DND-41 (cell line): Measurements from ENCODE around the gene AOPEP.

Source experiments
- ATAC-seq: fragments of 200-7000 bp; cut with Tn5 transposase; 3 replicates; pipeline ENCODE4 v1.9.1; 2021; ENCODE audit warnings: low read depth; ENCODE audit not compliant: insufficient read depth
- DNase-seq: peaks from one replicate; pipeline ENCODE4 v3.0.0-alpha.2; 2020
- H2AFZ ChIP-seq: 2 replicates; pipeline ENCODE4 v1.6.0; 2012; ENCODE audit warnings: low read depth, low read length
- H3K27ac ChIP-seq: 2 replicates; pipeline ENCODE4 v1.5.1; 2012; ENCODE audit warnings: low read length, inconsistent platforms
- H3K27me3 ChIP-seq: fragments of 200-600 bp; sonication (generic); 2 replicates; pipeline ENCODE4 v1.6.0; 2012; ENCODE audit warnings: low read length, mild to moderate bottlenecking, inconsistent platforms; ENCODE audit not compliant: insufficient read depth, poor library complexity
- H3K36me3 ChIP-seq: 2 replicates; pipeline ENCODE4 v1.5.1; 2012; ENCODE audit warnings: low read length, inconsistent platforms; ENCODE audit not compliant: insufficient read depth
- H3K4me1 ChIP-seq: 2 replicates; pipeline ENCODE4 v1.5.1; 2012; ENCODE audit warnings: mild to moderate bottlenecking, low read length; ENCODE audit not compliant: insufficient read depth
- H3K4me2 ChIP-seq: 2 replicates; pipeline ENCODE4 v1.6.0; 2012; ENCODE audit warnings: mild to moderate bottlenecking, moderate library complexity, low read length, inconsistent platforms; ENCODE audit not compliant: insufficient read depth
- H3K4me3 ChIP-seq, 2 experiments: fragments of 200-600 bp in 1 of 2; shearing (Covaris generic) in 1 of 2; 2 replicates each; pipeline ENCODE4 v1.5.1; 2012 to 2016; ENCODE audit warnings: inconsistent platforms in 2 of 2, low read length in 2 of 2, mild to moderate bottlenecking in 2 of 2, low read depth in 1 of 2, moderate library complexity in 1 of 2
- H3K79me2 ChIP-seq: 2 replicates; pipeline ENCODE4 v1.6.0; 2012; ENCODE audit warnings: low read length, inconsistent platforms; ENCODE audit not compliant: insufficient read depth
- H3K9ac ChIP-seq: 2 replicates; pipeline ENCODE4 v1.6.0; 2012; ENCODE audit warnings: low read depth, mild to moderate bottlenecking, inconsistent platforms, low read length, moderate library complexity
- H3K9me3 ChIP-seq: 2 replicates; pipeline ENCODE4 v1.5.1; 2012; ENCODE audit warnings: low read length, moderate library complexity, mild to moderate bottlenecking, inconsistent platforms; ENCODE audit not compliant: insufficient read depth, severe bottlenecking
- H4K20me1 ChIP-seq: 2 replicates; pipeline ENCODE4 v1.6.0; 2012; ENCODE audit warnings: low read length; ENCODE audit not compliant: insufficient read depth
- EZH2 ChIP-seq: IDR thresholded peaks from 3 replicates; pipeline ENCODE4 v1.6.1; 2012; ENCODE audit warnings: borderline replicate concordance, low read depth, mild to moderate bottlenecking, moderate library complexity, low read length, inconsistent platforms; ENCODE audit not compliant: severe bottlenecking
- TF ChIP-seq, protein P1 (sequence below): IDR thresholded peaks from 2 replicates; pipeline ENCODE4 v1.5.1; 2012; ENCODE audit warnings: borderline replicate concordance, low read length, moderate library complexity, mild to moderate bottlenecking; ENCODE audit not compliant: poor library complexity, severe bottlenecking; ENCODE audit errors: extremely low read depth

AOPEP gene

DNA sequence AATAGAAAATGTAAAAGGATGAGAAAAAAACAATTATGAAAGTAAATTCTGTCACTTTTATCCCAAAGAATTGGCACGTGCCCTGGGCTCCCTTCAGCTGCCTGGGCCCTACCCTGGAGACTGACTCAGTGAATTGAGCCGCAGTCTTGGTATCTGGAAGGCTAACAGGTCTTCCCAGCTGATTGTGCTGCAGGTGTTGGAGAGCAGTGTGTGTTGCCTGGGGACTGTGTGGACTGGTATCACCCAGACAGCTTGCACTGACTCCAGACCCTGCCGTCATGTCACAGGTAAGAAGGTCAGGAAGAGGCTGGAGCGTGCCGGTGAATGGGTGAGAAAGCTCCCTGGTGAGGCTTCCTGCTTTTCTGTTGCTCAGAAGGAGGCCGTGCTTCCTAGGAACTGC is 83.3 kb downstream of the AOPEP start:
- no peak for DNase-seq
- H3K9ac ChIP-seq: no peak overlapping the region
- no peak overlapping the region for H2AFZ ChIP-seq
- no peaks in the 10 kb centered on the region for H3K4me1 ChIP-seq
- H3K4me3 ChIP-seq: no peak overlapping the region
- peaks cover 2% of the 10 kb centered on the region for H3K9me3 ChIP-seq
- no peaks in the 10 kb centered on the region for H3K27me3 ChIP-seq
- no peak overlapping the region for H3K4me2 ChIP-seq
- no peaks in the 10 kb centered on the region for H4K20me1 ChIP-seq
- H3K36me3 ChIP-seq: peaks cover 18% of the 10 kb centered on the region
- no peak overlapping the region for H3K27ac ChIP-seq
- H3K79me2 ChIP-seq: no peaks in the 10 kb centered on the region
- ATAC-seq: no peak
- TF ChIP-seq EZH2: no peak
- TF ChIP-seq, protein P1, sequence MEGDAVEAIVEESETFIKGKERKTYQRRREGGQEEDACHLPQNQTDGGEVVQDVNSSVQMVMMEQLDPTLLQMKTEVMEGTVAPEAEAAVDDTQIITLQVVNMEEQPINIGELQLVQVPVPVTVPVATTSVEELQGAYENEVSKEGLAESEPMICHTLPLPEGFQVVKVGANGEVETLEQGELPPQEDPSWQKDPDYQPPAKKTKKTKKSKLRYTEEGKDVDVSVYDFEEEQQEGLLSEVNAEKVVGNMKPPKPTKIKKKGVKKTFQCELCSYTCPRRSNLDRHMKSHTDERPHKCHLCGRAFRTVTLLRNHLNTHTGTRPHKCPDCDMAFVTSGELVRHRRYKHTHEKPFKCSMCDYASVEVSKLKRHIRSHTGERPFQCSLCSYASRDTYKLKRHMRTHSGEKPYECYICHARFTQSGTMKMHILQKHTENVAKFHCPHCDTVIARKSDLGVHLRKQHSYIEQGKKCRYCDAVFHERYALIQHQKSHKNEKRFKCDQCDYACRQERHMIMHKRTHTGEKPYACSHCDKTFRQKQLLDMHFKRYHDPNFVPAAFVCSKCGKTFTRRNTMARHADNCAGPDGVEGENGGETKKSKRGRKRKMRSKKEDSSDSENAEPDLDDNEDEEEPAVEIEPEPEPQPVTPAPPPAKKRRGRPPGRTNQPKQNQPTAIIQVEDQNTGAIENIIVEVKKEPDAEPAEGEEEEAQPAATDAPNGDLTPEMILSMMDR: no peak

DNA sequence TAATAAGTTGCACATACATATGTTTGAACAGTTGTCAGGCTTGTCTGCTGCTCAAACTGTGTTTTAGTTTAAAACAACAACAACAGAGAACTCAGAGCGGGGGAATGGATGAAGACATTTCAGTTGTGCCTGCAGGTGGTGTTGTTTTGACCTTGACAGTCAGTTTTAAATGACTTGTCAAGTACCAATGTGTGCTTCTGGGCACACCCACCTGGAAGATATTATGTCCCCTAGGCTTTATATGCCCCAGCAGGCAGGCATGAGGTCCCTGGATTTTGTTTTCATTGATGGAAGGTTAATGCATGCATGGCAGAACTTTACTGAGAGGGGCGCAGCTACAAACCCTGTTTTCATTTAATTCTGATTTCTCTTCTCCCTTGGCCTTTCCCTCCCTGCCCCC is 84.6 kb downstream of the AOPEP start:
- TF ChIP-seq, protein P1: no peak
- no peak for TF ChIP-seq EZH2
- ATAC-seq (no peak), DNase-seq (no peak)
- H3K9ac ChIP-seq: no peak overlapping the region
- H2AFZ ChIP-seq: no peak overlapping the region
- no peaks in the 10 kb centered on the region for H3K27me3 ChIP-seq
- H3K9me3 ChIP-seq: peaks cover 2% of the 10 kb centered on the region
- H3K4me2 ChIP-seq: no peak overlapping the region
- H3K36me3 ChIP-seq: peaks cover 22% of the 10 kb centered on the region
- H3K79me2 ChIP-seq: no peaks in the 10 kb centered on the region
- H3K4me1 ChIP-seq: no peaks in the 10 kb centered on the region
- no peak overlapping the region for H3K4me3 ChIP-seq
- H3K27ac ChIP-seq: no peak overlapping the region
- no peaks in the 10 kb centered on the region for H4K20me1 ChIP-seq

DNA sequence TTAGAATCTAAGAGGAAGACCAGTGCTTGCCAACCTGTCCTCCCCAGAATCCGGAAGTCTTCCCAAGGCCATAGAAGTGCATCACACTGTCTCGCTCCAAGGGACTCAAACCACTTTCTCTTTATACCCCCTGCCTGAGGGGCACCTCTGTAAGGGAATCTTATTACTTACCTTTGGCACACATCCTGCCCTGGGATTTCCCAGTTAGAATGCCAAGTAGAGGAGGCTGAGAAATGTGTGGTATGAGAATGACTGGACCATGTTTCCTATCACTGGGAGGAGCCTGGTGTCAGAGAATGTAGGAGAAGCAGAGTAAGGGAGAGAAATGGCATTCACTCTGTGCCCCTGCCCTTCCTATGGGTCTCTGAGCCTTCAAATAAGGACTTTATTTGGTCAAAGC is 85.8 kb downstream of the AOPEP start:
- Histone ChIP-seq H3K36me3 (peaks cover 22% of the 10 kb centered on the region), H3K27me3 (no peaks in the 10 kb centered on the region), H3K9me3 (peaks cover 2% of the 10 kb centered on the region), H3K4me3 (no peak overlapping the region), H2AFZ (no peak overlapping the region), H3K9ac (no peak overlapping the region), H3K27ac (no peak overlapping the region), H3K4me1 (no peaks in the 10 kb centered on the region), H4K20me1 (no peaks in the 10 kb centered on the region), H3K4me2 (no peak overlapping the region), H3K79me2 (no peaks in the 10 kb centered on the region)
- TF ChIP-seq, protein P1: no peak
- TF ChIP-seq EZH2: no peak
- no peak for DNase-seq
- ATAC-seq: no peak

DNA sequence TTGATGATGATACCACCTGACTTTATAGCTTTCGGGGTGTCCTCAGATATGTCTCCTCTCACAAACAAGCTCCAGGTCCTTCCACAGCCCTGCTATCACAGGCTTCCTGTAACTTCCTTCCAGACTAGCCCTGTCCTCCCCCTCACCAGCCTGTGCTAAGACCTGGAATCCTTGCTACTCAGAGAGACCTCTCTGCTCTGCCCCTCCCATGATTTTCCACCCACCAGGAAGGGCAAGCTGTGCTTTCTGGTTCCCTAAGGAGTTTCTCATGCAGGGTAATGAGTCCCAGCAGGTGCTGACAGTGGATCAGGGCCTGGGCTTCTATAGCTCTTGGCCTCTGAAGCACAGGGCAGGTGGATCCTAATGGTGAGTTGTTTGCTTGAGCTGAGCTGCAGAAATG is 86.9 kb downstream of the AOPEP start:
- Histone ChIP-seq H3K36me3 (peaks cover 19% of the 10 kb centered on the region), H3K4me3 (no peak overlapping the region), H3K27me3 (no peaks in the 10 kb centered on the region), H3K9me3 (peaks cover 2% of the 10 kb centered on the region), H4K20me1 (no peaks in the 10 kb centered on the region), H3K4me2 (no peak overlapping the region), H3K79me2 (no peaks in the 10 kb centered on the region), H3K4me1 (no peaks in the 10 kb centered on the region), H2AFZ (no peak overlapping the region), H3K9ac (no peak overlapping the region), H3K27ac (no peak overlapping the region)
- TF ChIP-seq, protein P1: no peak
- no peak for TF ChIP-seq EZH2
- ATAC-seq (no peak), DNase-seq (no peak)
